ENCODE data around the gene INSL3.

INSL3 gene

GRCh38 chr19:17790059-17790780 is 31.1 kb downstream of the INSL3 start:
- no peak overlapping the region for H2AFZ ChIP-seq (ENCODE audit: low read length)
- H4K20me1 ChIP-seq (ENCODE audit: insufficient read depth, low read length) = no peaks in the 10 kb centered on the region
- no peak for DNase-seq
- H3F3A ChIP-seq (ENCODE audit: insufficient read depth, low read length) = no peaks in the 10 kb centered on the region
- H3K79me2 ChIP-seq (ENCODE audit: low read length) = no peaks in the 10 kb centered on the region
- no peaks in the 10 kb centered on the region for H3K4me1 ChIP-seq (ENCODE audit: low read length)
- H3K27me3 ChIP-seq (replicated peaks; ENCODE audit: insufficient read depth, low read length) = peaks cover 35% of the 10 kb centered on the region
- no peaks in the 10 kb centered on the region for H3K9me3 ChIP-seq (replicated peaks; ENCODE audit: insufficient read depth, low read length)
- no peak overlapping the region for H3K9ac ChIP-seq (ENCODE audit: low read length)
- H3K36me3 ChIP-seq (replicated peaks; ENCODE audit: insufficient read depth, low read length) = no peaks in the 10 kb centered on the region
- H3K4me3 ChIP-seq (ENCODE audit: low read length) = no peak overlapping the region
- H3K27ac ChIP-seq (ENCODE audit: low read length) = no peak overlapping the region
- no peaks in the 10 kb centered on the region for H3K9me2 ChIP-seq (replicated peaks; ENCODE audit: insufficient read depth, low read length)
- H3K4me2 ChIP-seq (ENCODE audit: low read depth, low read length) = no peak overlapping the region
- TF ChIP-seq EZH2 (optimal IDR thresholded peaks at IDR 0.05; ENCODE audit: low read depth, low read length) (no peak), EZH2phosphoT487 (IDR thresholded peaks at IDR 0.05; ENCODE audit: low read length) (no peak), CTCF (IDR thresholded peaks at IDR 0.05; ENCODE audit: low read length) (no peak)

GRCh38 chr19:17788632-17789031 is 32.7 kb downstream of the INSL3 start:
- H3K36me3 ChIP-seq (replicated peaks; ENCODE audit: insufficient read depth, low read length) = no peaks in the 10 kb centered on the region
- no peak overlapping the region for H3K4me3 ChIP-seq (ENCODE audit: low read length)
- no peaks in the 10 kb centered on the region for H3K79me2 ChIP-seq (ENCODE audit: low read length)
- no peaks in the 10 kb centered on the region for H4K20me1 ChIP-seq (ENCODE audit: insufficient read depth, low read length)
- H3K9me2 ChIP-seq (replicated peaks; ENCODE audit: insufficient read depth, low read length) = no peaks in the 10 kb centered on the region
- H3F3A ChIP-seq (ENCODE audit: insufficient read depth, low read length) = no peaks in the 10 kb centered on the region
- no peak overlapping the region for H2AFZ ChIP-seq (ENCODE audit: low read length)
- no peaks in the 10 kb centered on the region for H3K9me3 ChIP-seq (replicated peaks; ENCODE audit: insufficient read depth, low read length)
- no peaks in the 10 kb centered on the region for H3K4me1 ChIP-seq (ENCODE audit: low read length)
- peaks cover 19% of the 10 kb centered on the region for H3K27me3 ChIP-seq (replicated peaks; ENCODE audit: insufficient read depth, low read length)
- no peak overlapping the region for H3K9ac ChIP-seq (ENCODE audit: low read length)
- no peak overlapping the region for H3K4me2 ChIP-seq (ENCODE audit: low read depth, low read length)
- no peak for DNase-seq
- TF ChIP-seq EZH2phosphoT487 (IDR thresholded peaks at IDR 0.05; ENCODE audit: low read length) (no peak), CTCF (IDR thresholded peaks at IDR 0.05; ENCODE audit: low read length) (no peak), EZH2 (optimal IDR thresholded peaks at IDR 0.05; ENCODE audit: low read depth, low read length) (no peak)
- no peak overlapping the region for H3K27ac ChIP-seq (ENCODE audit: low read length)

- H3K9ac ChIP-seq (ENCODE audit: low read length) = no peak overlapping the region
These were observed 33.9 kb downstream of the INSL3 start for GRCh38 chr19:17787274-17787913.

More at GRCh38 chr19:17787274-17787913, 33.9 kb downstream of the INSL3 start:
- DNase-seq = no peak
- no peaks in the 10 kb centered on the region for H3F3A ChIP-seq (ENCODE audit: insufficient read depth, low read length)
- no peak overlapping the region for H2AFZ ChIP-seq (ENCODE audit: low read length)
- no peak overlapping the region for H3K4me3 ChIP-seq (ENCODE audit: low read length)
- no peaks in the 10 kb centered on the region for H4K20me1 ChIP-seq (ENCODE audit: insufficient read depth, low read length)
- H3K4me2 ChIP-seq (ENCODE audit: low read depth, low read length) = no peak overlapping the region
- TF ChIP-seq EZH2 (optimal IDR thresholded peaks at IDR 0.05; ENCODE audit: low read depth, low read length) (no peak), EZH2phosphoT487 (IDR thresholded peaks at IDR 0.05; ENCODE audit: low read length) (no peak), CTCF (IDR thresholded peaks at IDR 0.05; ENCODE audit: low read length) (no peak)
- peaks cover 10% of the 10 kb centered on the region for H3K27me3 ChIP-seq (replicated peaks; ENCODE audit: insufficient read depth, low read length)
- H3K9me2 ChIP-seq (replicated peaks; ENCODE audit: insufficient read depth, low read length) = no peaks in the 10 kb centered on the region
- H3K4me1 ChIP-seq (ENCODE audit: low read length) = no peaks in the 10 kb centered on the region
- H3K36me3 ChIP-seq (replicated peaks; ENCODE audit: insufficient read depth, low read length) = no peaks in the 10 kb centered on the region
- no peaks in the 10 kb centered on the region for H3K79me2 ChIP-seq (ENCODE audit: low read length)
- H3K9me3 ChIP-seq (replicated peaks; ENCODE audit: insufficient read depth, low read length) = no peaks in the 10 kb centered on the region
- no peak overlapping the region for H3K27ac ChIP-seq (ENCODE audit: low read length)
